Stimulated activated CD8-positive, alpha-beta memory T cell treated with anti-CD3 and anti-CD28 coated beads, Interleukin-7, amount 100 ng/mL, for 1 hour (primary cell): Measurements from ENCODE around the gene DYNLT2B.
"Not testable (repeated sequence)": the region's sequence is repeated elsewhere in the genome, so short reads cannot be mapped to it uniquely, and the experiment has no call there.

ENCODE experiments used
- DNase-seq, 2 donors: peaks; one replicate each; pipeline ENCODE4 v3.0.0-alpha.2; 2020; ENCODE audit warnings: low read depth in 2 of 2

The DYNLT2B gene

GRCh38 chr3:196272826-196273225 is 45.2 kb downstream of the DYNLT2B start:
- DNase-seq = no peak

DNA sequence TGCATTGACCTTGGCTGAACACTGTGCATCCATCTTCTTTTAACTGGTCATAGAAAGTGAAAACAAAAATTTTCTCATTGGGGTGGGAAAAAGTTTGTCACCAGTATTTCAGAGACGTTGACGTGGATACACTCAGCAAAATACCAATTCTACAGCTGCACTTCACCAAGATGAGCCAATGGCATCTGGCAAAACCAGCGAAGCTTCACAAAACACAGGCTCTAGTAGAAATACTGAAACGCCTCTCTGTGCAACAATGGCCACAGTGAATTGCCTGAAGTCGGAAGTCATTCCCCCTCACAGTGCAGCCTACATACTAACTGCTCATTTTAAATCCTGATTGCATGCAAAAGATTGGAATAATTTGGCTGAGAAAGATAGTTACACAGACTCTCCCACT is 47.5 kb downstream of the DYNLT2B start:
- no peak for DNase-seq

DNA sequence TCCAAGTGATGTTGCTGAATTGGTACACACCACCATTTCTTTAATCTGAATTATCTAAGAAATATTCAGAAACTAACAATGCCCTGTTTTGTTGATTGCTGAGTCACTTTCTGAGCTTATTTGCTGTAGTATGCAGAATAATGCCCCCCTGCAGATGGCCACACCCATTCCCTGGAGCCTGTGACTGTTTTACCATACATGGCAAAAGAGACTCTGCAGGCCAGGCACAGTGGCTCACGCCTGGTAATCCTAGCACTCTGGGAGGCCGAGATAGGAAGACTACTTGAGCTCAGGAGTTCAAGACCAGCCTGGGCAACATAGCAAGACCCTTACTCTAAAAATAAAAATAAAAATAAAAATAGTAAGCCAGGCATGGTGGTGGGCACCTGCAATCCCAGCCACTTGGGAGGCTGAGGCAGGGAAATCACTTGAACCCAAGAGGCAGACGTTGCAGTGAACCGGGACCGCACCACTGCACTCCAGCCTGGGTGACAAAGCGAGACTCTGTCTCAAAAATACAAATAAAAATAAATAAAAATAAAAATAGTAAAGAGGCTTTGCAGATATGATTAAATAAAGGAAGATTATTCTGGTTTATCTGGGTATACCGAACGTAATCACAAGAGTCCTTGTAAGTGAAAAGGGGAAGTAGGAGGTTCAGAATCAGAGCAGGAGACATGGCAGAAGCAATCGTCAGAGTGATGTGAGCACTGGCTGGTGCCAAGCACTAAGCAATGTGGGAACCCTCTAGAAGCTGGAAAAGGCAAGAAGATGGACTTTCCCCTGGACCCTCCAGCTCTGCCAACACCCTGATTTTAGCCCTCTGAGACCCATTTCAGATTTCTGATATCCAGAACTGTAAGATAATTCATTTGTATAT is 49.5 kb downstream of the DYNLT2B start:
- no peak for DNase-seq

DNA sequence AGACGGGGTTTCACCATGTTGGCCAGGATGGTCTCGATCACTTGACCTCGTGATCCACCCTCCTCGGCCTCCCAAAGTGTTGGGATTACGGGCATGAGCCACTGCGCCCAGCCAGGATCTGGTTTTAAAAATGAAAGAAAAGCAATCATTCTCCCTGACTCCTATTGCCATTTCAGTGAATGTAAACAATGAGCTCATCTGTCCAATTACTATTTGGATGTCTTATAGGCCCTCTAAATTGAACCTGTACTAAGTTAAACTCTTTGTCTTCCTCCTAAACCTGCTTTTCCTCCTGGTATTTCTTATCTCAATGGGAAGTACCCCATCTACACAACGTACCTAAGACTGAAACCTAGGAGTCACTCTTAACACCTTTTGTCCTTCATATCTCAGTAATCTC is 54.2 kb downstream of the DYNLT2B start:
- no peak for DNase-seq

- DNase-seq = no peak
Measured at GRCh38 chr3:196260784-196261183, 57.3 kb downstream of the DYNLT2B start.

DNA sequence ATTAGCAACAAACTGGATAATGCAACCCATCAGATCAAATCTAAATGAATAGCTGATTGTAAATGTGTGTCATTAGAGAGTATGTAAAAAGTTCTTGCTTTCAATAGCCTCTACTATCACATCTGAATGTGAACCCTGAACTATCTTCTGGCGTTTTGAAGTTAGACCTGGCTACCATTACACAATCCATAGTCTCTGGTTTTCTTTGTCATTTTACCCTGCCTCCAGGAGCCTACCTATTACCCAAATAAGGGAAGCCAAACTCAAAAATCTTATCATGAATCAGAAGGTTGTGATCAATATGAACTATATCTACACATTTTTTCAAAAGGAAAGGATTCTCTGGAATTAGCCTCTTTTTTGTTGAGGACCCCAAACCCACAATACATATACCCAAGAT is 62.3 kb downstream of the DYNLT2B start:
- DNase-seq = no peak

GRCh38 chr3:196254376-196255283 is 63.4 kb downstream of the DYNLT2B start:
- no peak for DNase-seq

DNA sequence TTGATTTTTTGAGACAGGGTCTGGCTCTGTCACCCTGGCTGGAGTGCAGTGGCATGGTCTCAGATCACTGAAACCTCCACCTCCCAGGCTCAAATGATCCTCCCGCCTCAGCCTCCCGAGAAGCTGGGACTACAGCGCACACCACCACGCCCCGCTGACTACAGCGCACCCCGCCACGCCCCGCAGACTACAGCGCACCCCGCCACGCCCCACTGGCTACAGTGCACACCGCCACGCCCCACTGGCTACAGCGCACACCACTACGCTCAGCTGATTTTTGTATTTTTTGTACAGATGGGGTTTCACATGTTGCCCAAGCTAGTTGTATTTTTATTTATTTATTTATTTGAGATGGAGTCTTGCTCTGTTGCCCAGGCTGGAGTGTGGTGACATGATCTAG is 66.1 kb downstream of the DYNLT2B start:
- no peak for DNase-seq

DNA sequence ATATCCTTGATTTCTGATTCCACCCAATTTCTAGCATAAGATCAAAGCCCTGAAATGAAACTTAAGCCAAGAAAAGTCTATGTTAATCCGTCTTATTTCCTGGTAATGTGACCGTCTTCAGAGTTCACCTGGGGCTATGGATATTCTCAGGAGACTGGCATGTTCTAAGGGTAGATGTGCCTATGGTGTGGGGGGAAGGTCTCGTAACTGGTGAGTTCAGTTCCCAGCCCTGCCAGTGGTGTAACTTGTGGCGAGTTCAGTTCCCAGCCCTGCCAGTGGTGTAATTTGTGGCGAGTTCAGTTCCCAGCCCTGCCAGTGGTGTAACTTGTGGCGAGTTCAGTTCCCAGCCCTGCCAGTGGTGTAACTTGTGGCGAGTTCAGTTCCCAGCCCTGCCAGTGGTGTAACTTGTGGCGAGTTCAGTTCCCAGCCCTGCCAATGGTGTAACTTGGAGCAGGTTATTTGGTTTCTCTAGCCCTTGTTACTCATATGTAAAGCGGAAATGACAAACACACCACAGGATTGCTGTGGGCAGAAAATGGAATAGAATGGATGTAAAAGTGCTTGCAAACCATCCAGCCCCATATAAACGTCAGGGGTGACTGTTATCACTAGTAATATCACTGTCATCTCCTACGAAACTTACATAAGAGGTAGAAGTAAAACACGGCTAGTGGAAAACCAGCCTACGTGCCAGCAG is 71.3 kb downstream of the DYNLT2B start:
- no peak for DNase-seq

DNA sequence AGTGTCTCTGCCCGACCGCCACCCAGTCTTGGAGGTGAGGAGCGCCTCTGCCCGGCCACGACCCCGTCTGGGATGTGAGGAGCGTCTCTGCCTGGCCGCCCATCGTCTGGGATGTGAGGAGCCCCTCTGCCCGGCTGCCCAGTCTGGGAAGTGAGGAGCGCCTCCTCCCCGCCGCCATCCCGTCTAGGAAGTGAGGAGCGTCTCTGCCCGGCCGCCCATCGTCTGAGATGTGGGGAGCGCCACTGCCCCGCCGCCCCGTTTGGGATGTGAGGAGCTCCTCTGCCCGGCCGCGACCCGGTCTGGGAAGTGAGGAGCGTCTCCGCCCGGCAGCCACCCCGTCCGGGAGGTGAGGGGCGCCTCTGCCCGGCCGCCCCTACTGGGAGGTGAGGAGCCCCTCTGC is 73.9 kb downstream of the DYNLT2B start:
- not testable (repeated sequence) for DNase-seq

DNA sequence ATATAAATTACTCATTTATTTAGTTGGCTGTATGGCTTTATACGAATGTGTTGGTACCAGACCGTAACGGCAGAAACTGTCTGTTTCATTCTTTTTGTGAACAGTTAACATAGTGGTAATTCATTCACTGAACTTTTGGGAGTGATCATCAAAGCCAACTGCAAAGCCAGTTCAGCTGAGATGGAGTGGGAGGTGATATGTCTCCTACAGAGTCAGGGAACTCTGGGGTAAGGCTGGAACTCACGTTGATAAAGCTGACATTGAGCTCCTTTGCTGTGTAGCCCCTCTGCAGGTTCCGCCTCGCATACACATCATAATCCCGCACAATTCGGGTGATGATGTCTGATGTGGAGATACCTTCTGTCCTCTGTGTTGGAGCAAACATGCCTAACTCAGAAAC is 76.3 kb downstream of the DYNLT2B start:
- no peak for DNase-seq
